ENCODE results near the gene KRT14.
A peak's percentile ranks its signal among the peaks of the same experiment; 100 is the strongest.
"Not testable (repeated sequence)": the region's sequence is repeated elsewhere in the genome, so short reads cannot be mapped to it uniquely, and the experiment has no call there.

KRT14 gene

DNA sequence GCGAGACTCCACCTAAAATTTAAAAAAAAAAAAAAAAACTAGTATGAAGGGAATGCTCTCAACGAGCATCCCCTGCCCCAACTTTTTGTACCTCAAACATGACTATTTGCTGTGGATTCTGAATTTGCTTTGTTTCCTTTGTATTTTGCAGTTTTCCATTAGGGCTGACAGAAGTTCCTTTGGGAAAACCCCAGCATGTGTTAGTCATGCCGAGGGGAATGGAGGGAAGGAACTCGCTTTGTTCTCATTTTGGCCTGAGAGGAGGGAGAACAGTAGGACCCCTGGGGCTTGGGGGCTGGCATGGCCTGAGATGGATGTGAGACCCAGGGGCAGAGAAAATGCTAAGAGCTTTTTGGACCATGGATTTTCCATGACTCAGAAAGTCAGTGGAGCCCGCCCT lies 35.3 kb downstream of the KRT14 start:
- no peak for FAIRE-seq
- DNase-seq (ENCODE audit: insufficient read length, low spot score) = no peak

- DNase-seq (ENCODE audit: insufficient read length, low spot score) (no peak), FAIRE-seq (no peak)
Measured at GRCh38 chr17:41549596-41550039, 37.1 kb downstream of the KRT14 start.

DNA sequence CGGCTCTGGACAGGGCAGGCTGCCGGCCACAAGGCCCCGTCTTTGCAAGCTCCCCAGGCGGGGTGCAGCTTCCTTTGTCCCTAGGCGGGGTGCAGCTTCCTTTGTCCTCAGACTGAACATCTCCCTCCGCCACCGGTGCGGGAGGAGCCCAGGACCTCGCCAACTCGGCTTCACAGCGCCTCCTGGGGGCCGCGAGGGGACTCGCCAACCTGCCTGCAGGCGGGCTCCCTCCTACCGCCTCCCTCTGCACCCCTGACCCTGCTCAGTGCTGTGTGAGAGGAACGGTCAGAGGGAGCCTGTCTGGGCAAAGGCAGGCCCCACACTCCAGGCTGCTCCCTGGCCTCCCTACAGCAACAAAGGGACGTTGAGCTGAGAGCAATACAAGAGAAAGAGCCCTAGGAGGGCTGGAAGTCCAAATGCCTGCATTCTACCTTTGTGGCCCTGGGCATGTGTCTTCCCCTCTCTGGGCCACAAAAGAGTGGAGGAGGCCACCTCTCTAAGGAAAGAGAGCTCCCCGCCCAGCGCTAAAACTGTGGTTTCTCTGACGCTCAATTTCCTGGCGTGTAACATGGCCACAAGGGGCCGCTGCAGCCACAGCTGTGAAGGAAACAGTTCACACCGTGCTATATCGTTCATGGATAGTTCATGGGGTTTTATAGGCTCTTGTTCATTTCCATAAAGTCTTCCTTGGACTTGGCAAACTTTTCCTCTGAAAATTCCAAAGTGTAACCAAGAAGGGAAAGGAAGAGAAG lies 37.7 kb downstream of the KRT14 start:
- peak; percentile 83 for DNase-seq (ENCODE audit: insufficient read length, low spot score)
- FAIRE-seq = peak; percentile 76

GRCh38 chr17:41547921-41548843 lies 38.5 kb downstream of the KRT14 start:
- FAIRE-seq (peak; percentile 99), DNase-seq (ENCODE audit: insufficient read length, low spot score) (peak; percentile 93)

DNA sequence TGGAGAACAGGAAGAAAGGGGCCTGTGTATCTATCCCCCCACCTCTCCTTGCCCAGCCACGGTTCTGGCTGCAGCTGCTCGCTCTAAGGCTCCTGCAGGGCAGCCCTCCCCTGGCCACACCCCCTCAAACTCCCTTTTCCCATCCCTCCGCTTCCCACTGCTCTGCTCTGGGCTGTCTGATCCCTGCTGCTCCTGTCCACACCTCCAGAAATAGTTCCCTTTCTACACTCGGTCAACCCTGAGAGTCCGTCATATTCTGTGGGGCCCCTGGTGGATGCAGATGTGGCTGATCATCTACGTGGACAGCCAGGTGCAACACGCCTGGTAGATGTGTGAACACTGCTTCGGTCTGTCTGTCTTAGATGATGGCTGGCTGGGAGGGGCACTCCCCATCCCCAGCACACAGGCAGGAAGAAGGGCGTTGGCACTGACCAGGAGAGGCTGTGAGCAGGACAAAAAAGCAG lies 39.3 kb downstream of the KRT14 start:
- FAIRE-seq = no peak

GRCh38 chr17:41546819-41547218 lies 39.9 kb downstream of the KRT14 start:
- FAIRE-seq (no peak), DNase-seq (ENCODE audit: insufficient read length, low spot score) (no peak)

More for the DNA sequence above, 39.3 kb downstream of the KRT14 start:
- no peak for DNase-seq (ENCODE audit: insufficient read length, low spot score)

DNA sequence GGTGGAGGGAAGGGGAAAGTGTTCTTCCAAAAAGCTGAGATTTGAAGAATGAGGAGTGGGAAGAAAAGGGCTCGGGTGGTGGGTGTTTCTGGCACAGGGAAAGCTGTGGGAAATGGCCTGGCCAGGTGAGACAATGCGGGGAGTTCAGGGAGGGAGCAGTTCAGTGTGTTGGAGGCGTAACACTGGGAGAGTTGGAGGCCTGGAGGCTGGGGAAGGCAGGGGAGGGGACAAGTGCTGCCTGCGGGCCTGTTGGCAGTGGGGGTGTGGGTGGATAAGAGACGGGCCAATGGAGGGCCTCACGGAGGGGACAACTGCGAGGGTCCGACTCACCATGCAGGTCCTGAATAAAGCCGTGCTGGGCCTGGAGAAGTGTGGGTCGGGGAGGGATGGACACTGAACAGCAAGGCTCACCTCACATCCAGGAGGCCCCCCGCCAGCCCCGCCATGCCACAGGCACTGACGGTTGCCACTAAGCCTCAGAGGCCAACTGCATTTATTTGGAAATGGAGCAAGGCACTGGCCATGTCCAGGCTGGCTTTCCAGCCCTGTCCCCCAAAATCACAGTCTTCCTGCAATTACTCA lies 40.8 kb downstream of the KRT14 start:
- DNase-seq (ENCODE audit: insufficient read length, low spot score) (no peak), FAIRE-seq (peak; percentile 20)

DNA sequence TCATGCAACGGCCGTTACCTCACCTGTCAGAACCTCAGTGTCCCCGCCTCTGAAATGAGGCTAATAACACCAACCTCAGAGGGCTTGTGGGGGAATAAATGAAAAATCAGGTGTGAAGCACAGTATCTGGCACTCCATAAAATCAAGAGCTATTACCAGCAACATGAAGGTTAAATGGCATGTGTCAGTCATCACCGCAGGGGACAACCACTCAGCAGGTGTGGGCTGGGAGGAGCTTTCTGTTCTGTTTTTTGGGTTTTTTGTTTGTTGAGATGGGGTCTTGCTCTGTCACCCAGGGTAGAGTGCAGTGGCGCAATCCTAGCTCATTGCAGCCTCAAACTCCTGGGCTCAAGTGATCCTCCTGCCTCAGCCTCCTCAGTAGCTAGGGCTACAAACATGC lies 41.8 kb downstream of the KRT14 start:
- FAIRE-seq (no peak), DNase-seq (ENCODE audit: insufficient read length, low spot score) (no peak)

DNA sequence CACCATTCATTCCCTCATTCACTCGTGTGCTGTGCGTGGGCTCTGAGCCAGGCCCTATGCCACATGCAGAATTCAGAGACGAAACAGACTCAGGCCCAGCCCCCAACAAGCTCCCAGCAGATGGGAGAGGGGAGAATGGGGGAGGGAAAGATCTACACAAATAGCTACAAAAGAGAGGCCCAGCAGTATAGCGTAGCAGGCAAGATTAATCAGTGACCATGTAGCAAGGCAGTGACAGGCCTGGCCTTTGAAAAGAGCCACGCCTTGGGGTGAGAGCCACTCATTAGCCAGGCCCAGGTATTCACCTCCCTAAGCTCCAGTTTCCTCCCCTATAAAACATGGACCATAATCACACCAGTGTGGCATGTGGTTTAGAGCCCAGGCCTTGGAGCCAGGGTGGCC lies 42.2 kb downstream of the KRT14 start:
- FAIRE-seq (no peak), DNase-seq (ENCODE audit: insufficient read length, low spot score) (no peak)

GRCh38 chr17:41542786-41543185 lies 43.9 kb downstream of the KRT14 start:
- FAIRE-seq; DNase-seq (ENCODE audit: insufficient read length, low spot score): not testable (repeated sequence)

GRCh38 chr17:41542357-41542756 lies 44.3 kb downstream of the KRT14 start:
- DNase-seq (ENCODE audit: insufficient read length, low spot score) (no peak), FAIRE-seq (no peak)

DNA sequence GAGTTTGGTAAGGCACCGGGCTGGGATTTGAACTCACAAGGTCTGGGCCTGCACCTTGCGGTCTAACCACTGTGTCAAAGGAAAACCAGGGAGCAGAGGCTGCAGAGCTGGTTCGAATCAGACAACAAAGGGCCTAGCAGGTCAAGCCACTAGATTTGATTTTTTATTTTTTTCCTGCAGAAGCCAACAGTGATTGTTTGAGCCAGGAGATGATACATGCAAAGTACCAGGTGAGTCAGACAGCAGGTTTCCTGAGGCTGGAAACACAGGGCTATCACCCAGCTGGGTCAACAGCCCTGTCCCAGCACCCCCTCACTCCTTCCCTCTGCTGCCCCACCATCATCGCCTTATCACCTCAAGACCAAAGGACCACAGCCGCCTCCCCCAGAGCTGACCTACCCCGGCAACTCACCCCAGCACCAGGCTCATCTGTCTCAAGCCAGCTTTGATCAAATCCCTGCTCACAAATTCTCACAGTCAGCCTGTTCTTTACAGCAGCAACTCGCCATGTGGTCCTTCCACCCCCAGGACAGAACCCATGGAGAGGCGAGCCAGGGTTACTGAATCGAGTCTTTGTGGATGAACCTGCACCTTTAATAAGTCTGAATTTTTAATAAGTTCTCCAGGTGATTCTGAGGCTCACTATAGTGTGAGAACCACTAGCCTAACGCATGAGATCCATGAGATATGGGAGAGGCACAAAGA lies 45.6 kb downstream of the KRT14 start:
- FAIRE-seq = no peak
- DNase-seq (ENCODE audit: insufficient read length, low spot score) = no peak

- no peak for FAIRE-seq
- DNase-seq (ENCODE audit: insufficient read length, low spot score) = no peak
Measured at GRCh38 chr17:41539979-41540701, 46.6 kb downstream of the KRT14 start.

GRCh38 chr17:41539071-41539492 lies 47.6 kb downstream of the KRT14 start:
- FAIRE-seq (peak; percentile 76), DNase-seq (ENCODE audit: insufficient read length, low spot score) (no peak)

GRCh38 chr17:41538565-41538991 lies 48.1 kb downstream of the KRT14 start:
- FAIRE-seq (peak; percentile 64), DNase-seq (ENCODE audit: insufficient read length, low spot score) (no peak)

DNA sequence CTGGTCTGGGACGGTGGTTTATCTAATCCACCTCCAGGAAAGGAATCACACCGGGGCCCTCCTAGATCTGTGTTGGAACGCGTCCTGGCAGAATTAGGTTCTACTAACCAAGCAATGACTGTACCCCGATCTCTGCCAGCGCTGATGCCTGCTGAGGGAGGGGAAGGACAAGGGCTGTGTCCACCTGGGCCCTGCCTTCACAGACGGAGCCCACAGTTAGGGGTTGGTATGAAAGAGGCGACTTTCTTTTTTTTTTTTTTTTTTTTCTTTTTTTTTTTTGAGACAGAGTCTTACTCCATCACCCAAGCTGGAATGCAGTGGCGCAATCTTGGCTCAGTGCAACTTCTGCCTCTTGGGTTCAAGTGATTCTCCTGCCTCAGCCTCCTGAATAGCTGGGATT lies 48.7 kb downstream of the KRT14 start:
- no peak for FAIRE-seq

DNA sequence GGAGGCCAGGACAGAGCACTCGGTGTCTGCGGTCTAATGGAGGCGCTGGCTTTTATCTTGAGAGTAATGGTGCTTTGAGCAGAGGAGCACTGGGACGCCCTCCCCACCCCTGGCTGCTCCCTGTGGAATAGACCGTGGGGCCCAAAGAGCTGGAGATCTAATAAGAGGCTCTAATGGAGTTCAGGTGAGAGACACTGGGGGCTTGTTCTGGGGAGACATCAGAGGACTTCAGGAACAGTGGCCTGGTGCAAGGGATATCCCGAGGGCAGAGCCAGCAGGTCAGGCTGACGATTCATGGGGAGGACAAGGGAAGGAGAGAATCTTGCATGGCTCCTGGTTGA lies 49.1 kb downstream of the KRT14 start:
- FAIRE-seq (no peak), DNase-seq (ENCODE audit: insufficient read length, low spot score) (no peak)

More for the DNA sequence above, 48.7 kb downstream of the KRT14 start:
- DNase-seq (ENCODE audit: insufficient read length, low spot score) = no peak

GRCh38 chr17:41536741-41537613 lies 49.7 kb downstream of the KRT14 start:
- no peak for DNase-seq (ENCODE audit: insufficient read length, low spot score)
- FAIRE-seq = no peak

Data from HTR-8/SVneo (cell line).